GM18520 (cell line): ENCODE data around the gene SLC26A1.
"Not testable (repeated sequence)": the region's sequence is repeated elsewhere in the genome, so short reads cannot be mapped to it uniquely, and the experiment has no call there.

ENCODE experiments used
- ATAC-seq: cut with Tn5 transposase; IDR thresholded peaks from one replicate; pipeline ENCODE4 v1.9.1; 2021; ENCODE audit not compliant: unreplicated experiment

Gene SLC26A1

DNA sequence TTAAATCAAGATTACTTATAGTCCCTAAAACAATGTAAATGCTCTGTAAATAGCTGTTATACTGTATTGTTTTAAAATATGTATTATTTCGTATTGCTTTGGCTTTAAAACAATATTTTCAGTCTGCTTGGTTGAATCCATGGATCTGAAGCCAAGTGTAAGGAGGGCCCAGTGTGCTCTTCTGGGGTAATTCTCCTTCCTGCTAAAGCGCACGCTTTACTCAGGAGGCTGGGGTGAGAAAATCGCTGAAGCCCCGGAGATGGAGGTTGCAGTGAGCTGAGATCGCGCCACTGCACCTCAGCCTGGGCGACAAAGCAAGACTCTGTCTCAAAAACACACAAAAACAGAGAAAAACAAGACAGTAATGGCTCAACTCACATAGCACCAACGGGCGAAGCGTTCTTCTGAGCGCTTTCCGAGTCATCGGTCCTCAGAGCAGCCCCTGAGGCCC lies 6.8 kb downstream of the SLC26A1 start:
- ATAC-seq: no peak

DNA sequence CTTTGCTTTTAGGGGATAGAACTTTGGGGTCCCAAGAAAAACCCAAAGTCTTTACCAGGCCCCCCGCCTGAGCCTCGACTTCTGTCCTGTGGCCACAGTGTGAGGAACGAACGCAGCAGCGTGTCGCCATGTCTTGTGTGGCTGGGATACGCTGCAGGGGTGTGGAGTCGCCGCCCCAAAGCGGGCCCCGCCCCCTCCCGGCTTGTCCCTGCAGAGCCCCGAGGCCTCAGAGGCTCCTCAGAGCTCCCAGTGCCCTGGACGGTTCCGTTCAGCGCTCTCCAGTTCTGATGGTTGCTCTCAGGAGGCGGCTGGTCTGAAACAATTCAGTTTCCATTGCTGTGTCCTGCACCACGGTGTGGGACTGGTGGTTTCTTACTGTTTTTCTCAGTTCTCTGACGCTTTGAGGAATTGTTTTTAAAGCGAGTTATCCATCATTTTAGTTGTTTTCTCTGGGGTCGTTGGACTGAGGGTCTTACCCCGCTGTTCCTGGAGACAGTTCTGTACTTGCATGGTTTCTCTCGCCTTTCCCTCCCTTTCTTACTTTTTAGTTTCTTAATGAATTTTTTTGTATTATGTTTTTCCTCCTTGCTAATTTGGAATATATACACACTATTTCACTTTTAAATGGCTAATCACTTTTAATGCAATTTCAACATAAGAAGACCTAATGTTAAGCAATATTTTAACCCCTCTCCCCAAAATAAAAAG lies 7.9 kb downstream of the SLC26A1 start:
- ATAC-seq: no peak

DNA sequence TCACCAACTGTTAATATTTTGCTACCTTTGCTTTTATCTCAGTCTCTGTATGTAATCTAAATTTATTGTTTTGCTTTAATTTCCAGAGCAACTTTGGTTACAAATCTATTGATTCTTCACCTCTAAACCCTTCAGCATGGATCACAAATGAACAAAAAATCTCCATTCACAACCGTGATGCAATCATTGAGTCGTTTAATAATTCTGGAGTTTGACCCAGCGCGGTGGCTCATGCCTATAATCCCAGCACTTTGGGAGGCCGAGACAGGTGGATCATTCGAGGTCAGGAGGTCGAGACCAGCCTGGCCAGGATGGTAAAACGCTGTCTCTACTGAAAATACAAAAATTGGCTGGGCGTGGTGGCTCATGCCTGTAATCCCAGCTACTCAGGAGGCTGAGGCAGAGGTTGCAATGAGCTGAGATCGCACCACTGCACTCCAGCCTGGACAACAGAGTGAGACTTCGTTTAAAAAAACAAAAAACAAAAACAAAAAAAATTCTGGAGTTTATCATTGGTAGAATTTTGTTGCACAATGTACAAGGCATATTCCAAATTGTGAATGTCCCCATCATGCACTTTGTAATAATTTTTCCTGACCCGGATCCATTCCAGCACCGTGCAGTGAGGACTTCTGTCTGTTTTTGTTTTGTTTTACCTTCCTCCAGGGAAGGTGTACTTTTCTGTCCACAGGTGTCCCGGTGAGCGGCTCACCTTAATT lies 8.7 kb downstream of the SLC26A1 start:
- no peak for ATAC-seq

DNA sequence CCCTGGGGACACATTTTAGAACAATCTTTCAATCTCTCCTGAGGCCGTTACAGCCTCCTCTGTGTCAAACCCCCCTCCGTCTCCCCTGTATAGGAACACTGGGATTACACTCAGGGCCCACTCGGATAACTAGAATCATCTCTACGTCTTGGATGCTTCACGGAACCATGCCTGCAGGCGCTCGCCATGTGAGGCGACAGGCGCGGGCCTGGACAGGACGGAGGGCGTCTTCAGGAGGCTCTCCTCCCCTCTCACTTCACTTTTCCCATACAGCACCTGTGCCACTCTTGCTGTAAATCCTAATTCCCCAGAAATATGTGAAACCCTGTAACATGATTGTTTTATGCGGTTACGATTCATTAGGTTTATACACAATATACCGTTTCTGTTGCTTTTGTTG lies 10.4 kb downstream of the SLC26A1 start:
- no peak for ATAC-seq

DNA sequence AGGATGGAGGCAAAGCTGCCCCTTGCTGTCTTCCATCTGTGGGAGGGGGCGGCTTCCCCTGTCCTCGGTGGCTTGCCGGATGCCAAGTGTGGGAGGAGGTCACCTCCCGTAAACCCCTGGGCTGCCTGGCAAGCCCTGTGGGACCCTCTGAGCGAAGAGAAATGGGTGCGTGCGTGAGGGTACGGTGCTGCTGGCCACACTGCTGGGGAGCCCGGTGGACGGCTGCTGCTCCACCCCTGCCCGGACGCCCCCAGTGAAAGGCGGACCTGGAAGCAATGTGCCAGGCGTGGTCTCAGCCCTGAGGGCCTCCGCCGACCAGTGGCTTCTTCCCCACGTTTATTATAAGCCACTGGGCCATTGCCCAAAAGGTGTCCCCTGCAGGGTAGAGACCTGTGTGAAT lies 10.9 kb downstream of the SLC26A1 start:
- no peak for ATAC-seq

DNA sequence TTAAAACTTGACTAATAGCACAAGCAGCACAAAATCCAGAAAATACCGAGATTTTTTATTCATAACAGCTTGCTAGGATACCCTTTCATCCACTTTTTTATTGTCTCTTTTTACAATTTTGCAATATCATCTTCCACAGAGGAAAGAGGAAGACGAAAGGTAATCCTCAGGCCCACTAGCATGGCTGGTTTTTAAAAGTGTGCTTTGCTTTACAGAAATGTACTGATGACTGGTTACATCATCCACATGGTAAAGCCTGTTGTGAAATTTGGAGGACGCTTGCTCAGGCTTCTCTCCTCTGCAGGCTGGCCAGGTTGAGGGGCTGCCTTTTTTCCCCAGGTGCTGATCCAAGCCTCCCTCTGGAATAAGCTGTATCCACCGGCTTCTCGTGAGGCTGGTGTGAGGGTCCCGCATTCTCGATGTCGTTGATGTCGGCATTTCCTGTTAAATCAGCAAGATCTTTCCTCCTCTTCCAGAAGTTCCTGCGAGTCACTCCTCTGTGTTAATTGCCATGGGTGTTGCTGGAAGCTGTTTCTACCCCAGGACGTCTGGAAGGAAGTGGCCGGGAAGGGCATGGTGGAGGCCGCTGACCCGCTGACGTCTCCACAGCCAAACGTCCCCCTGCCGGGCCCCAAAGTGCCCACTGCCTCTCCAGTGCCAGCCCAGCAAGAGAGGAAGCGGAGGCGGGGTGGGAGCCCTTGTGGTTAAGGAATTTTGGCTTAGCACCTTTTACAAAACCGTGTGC lies 14.1 kb downstream of the SLC26A1 start:
- ATAC-seq: no peak

DNA sequence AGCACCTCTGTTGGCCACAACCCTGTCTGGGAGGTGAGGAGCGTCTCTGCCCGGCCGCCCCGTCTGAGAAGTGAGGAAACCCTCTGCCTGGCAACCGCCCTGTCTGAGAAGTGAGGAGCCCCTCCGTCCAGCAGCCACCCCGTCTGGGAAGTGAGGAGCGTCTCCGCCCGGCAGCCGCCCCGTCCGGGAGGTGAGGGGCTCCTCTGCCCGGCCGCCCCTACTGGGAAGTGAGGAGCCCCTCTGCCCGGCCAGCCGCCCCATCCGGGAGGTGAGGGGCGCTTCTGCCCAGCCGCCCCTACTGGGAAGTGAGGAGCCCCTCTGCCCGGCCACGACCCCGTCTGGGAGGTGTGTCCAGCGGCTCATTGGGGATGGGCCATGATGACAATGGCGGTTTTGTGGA lies 17.2 kb downstream of the SLC26A1 start:
- ATAC-seq: not testable (repeated sequence)

DNA sequence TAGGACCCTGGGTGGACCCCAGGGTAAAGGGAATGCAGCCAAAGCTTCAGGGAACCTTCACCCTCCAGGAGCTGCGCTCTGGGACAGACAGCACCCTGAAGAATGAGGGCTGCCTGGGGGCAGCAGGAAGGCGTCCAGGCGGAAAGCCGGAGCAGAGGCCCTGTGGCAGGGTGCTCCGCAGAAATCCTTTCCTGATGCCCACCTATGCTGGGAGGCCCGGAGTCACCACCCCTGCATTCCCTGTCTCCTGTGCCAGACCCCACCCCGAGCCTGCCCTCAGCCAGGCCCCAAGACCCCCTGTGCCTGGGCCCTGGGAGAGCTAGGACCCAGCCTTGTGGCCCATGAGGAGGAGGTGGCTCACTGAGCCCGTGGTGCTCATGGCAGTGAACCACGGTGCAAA lies 18.5 kb downstream of the SLC26A1 start:
- no peak for ATAC-seq

DNA sequence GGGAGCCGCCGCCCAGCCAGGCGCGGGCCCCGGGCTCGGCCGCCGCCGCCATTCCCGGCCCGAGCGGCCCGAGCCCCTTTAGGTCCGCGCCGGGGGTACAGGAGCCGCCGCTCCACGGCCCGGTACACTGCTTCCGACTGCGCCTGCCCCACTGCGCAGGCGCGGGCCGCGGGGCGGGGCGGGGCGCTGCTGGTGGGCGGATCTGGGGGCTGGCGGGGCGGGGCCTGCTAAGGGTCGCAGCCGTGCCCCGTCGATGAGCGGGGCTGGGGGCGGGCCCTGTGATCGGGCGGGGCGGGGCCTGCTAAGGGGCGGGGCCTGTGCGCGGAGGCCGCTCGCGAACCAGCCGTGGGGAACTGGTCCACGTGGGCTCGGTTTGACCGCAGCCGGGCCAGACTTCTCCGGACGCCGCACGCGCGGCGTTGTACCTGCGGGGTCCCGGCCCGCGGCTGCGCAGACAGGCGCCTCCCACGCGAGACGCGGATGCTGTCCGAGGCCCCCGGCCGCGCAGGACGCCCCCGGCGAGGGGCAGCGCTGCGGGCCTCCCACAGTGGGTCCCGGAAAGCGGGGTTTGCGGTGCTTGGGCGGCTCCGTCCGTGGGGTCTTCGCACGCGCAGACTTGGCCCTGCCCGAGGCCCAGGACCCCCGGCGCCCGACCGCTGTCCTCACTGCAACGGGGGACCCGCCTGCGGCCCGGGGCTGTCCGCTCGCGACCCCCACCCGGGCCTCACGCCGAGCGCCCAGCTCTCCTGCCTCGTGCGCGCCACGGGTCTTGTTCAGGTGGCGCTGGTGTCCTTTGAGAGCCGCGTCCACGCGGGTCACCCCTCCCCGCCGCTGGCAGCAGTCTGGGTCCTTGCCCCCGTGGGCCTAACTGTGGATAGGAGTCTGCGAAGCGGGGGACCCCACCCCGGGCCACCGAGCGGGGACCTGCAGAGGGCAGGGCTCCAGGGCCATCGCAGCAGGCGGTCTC lies 19.5 kb downstream of the SLC26A1 start, which contains the start of gene DGKQ:
Gene DGKQ (minus strand): TSS at position 139 of the 967 bp plus-strand sequence. CDS start 87 bp downstream, at position 52.
- ATAC-seq: no peak

DNA sequence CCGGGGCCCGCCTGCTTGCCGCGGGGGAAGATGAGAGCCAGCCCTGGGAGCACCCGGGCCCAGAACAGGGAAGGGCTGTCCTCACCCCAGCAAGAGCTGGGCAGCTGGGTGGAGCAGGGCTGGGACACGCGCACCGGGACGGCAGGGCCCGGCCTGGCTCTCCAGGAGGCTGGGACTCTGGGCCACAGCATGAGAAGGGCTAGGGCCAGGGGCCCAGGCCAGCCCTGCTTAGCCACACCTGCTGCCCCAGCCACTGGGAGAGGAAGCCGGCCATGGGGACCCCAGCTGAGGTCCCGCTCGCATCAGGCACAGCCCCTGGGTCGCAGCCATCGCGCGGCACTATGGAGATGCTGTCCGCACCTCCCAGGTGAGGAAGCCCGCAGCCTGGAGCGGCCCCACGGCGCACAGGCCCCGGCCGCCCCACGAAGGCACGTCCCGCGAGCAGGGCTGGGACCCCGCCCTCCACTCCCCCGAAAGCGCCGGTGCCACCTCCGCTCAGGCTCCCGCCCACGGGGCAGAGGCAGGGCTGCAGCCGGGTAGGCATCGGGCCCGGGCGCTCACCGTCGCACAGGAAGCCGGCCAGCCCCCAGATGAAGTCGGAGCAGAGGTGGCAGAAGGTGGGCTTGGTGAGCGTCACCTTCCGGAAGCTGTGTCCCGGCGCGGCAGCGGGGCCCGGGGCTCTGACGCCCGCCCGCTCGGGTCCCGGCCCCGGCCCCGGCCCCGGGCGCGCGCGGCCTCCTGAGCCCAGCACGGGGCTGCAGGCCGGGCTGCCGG lies 20.4 kb downstream of the SLC26A1 start:
- ATAC-seq: no peak

DNA sequence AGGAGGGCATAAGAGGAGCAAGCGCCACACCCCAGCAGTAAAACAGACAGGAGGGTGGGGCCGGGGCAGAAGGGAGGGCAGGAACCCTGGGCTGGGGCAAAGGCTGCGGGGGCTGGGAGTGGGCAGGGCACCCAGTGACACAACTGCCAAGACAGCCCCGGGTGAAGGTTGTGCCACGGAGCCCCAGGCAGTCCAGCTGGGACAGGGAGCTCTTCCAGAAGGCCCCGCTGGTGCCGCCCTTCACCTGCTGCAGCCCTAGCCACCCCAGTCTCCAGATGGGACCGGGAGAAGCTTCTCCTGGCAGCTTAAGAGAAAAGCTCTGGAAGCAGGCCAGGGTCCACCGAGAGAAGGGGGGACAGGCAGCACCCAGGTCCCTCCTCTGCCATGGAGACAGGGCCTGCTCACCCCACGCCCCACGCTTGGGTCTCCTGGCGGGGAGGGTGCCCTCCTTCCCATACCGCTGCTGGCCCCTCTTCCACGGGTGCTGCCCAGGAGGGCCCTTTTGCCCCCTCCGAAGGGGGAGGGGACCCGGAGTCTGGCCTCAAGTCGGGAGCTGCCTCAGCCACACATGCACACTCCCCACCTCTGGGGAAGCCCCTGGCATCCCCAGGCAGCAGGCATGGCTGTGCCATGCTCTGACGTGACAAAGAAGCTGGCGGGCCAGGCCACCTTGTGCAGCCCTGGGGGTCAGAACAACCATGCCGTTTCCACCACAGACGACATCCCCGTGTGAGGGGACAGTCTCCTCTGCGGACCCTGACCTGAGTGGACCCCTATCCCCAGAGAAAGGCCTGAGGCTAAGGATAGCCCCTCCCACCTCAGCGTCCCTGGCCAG lies 21.3 kb downstream of the SLC26A1 start:
- no peak for ATAC-seq

DNA sequence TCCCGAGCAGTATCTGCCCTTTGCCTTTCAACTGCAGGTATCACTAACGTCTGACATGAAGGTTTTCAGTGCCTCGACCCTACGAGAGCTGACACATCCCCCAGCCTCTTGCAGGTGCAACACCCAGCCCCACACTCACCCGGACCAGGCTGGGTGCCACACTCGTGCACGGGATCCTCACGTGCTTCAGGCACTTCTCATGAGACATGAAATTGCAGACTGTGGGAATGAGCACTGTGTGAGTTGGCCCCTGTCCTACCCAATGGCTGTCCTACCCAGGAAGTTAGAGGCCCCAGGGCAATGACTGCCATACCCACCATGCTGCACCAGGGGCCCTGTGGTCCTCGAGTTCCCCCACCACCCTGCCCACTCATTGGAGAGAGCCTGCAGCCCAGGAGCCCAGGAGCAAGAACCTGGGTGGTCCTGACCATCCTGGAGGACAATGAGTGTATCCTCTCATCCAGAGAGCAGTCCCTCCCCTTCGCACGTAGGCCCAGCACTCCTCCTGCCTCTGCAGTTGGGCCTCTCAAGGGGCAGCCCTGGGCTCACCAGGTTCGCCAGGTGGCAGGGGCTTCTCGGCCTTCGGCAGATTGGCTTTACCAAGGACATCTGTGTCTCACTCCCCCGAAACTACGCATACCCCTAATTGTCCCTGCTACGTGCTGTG lies 22.2 kb downstream of the SLC26A1 start:
- no peak for ATAC-seq

DNA sequence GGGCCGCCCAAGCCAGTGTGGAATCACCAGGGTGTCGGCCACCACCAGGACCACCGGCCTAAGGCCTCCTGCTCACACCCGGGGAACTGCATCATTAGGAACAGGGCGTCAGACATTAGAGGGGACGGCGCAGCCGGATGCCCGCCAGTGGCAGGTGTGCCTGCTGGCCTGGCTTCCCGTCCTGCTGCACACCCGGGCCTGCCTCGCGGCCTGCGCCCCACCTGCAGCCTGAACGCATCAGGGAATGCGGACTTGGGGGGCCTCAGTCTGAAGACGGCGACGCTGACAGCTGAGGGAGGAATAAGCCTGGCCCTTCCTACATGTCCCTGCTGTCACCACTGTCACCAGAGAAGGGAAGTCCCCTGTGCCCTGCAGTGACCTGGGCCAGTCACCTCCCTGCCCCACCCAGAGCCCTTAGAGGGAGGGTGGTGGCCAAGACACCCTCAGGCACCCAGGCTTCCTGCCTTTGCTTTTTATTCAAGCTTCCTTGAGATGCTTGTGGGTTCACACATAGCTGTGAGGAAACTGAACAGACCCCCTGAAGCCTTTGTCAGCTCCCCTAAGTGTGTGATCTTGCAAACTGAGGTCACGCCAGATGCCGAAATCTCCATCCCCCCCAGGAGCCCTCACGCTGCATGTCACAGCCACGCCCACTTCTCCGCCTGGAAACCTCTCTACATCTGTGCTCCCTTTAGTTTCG lies 23.0 kb downstream of the SLC26A1 start:
- ATAC-seq: no peak

DNA sequence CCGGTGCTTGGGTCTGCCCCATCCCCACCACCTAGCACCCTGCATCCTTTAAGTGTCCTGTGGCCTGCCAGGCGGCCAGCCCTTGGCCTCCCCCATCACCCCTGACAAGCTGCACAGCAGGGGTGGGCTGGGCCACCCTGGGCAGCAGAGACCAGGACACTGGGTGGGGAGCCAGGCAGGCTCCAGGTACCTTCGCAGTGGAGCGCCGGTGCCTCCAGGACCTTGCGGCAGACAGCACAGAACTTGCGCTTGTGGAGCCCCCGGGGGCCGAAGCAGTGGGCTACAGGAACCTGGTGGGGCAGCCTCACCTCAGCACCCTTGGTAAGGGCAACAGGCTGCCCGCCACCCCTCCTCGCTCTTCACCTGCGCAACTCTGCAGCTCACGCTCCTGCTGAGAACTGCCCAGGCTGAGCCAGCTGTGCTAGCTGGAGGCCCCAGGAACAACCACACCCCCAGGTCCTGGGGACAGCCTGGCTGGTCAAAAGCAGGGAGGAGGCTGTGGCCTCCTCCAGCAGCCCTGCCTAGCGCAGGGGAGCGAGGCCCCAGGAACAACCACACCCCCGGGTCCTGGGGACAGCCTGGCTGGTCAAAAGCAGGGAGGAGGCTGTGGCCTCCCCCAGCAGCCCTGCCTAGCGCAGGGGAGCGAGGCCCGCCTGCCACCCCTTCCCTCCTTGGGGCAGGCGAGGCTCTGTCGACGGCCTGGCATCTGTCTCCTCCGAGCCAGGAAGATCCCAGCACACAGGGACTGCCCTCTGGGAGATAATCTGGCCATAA lies 24.4 kb downstream of the SLC26A1 start:
- ATAC-seq: no peak

DNA sequence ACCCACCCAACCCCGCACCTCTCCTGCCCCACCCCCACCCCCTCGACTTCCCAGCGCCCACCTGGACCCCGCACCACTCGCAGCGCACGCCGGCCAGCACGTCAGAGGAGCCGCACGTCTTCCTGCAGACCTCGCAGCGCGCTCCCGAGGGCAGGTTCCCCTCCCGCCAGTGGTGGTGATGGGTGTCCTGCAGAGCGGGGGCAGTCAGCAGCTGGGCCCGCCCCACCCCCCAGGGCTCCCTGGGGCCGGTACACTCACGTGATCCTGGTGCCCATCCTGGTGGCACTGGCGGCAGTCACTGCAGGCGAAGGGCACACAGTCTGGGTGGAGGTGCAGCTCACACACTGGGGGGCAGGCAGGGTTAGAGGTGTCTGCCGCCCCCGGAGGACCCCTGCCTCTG lies 25.0 kb downstream of the SLC26A1 start:
- ATAC-seq: no peak

DNA sequence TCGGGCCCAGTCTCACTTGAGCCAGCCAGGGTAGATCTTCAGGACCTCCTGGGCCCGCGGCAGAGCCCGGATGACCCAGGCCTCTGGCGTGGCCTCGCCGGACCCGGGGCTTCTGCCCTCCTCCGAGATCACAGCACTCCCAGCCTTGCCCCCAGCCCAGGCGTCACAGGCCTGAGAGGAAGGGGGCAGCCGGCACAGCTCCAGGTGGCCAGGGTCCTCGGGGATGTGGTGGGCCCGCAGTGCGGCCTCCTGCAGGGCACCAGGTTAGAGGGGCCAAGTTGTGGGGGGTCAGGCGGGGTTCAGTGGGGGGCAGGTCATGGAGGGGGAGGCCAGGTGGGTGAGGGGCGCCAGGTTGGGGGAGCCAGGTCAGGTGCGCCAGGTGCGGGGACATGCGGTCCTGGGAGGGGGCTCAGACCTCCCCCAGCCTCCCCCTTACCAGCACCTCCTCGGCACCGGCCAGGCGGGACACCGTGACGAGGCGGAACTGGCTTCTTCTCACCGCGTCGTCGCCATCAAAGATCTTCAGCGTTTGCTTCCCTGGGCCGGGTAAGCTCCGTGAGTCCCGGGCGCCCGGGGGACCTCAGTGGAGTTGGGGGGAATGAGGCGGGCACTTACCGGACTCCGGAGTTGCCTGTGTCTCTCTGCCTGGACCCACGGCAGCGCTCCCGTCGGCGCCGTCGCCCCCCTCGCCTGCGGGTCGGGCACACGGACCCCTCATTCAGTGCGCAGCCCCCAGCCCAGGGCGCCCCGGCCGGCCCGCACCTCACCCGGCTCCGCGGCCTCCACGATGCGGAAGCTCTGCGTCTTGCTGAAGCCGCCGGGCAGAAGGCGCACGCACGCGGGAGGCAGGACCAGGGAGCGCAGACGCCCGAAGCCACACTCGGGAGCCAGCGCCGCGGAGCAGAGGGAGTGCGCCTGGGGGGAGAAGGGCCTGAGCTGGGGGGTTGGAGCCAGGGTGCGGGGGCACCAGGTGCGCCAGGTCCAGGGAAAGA lies 25.8 kb downstream of the SLC26A1 start:
- no peak for ATAC-seq
